Globus pallidus (tissue), 1 donor: ENCODE data around the gene USP17L29.
"Not testable (repeated sequence)": the region's sequence is repeated elsewhere in the genome, so short reads cannot be mapped to it uniquely, and the experiment has no call there.

ENCODE experiments used
- DNase-seq: peaks from one replicate; pipeline ENCODE4 v3.0.0-alpha.2; 2015; ENCODE audit warnings: low spot score

USP17L29 gene

GRCh38 chr4:9353338-9353737, at the start of gene USP17L29:
USP17L29 (plus strand) TSS chr4:9353638; CDS start chr4:9353638, 0 bp downstream.
- DNase-seq = not testable (repeated sequence)

- not testable (repeated sequence) for DNase-seq
Observed at GRCh38 chr4:9324191-9324590, 29.2 kb upstream of the USP17L29 start.

GRCh38 chr4:9324865-9325264, 28.6 kb upstream of the USP17L29 start, which contains the start of gene USP17L24:
USP17L24 (plus strand) TSS chr4:9325165; CDS start chr4:9325165, 0 bp downstream.
- DNase-seq = not testable (repeated sequence)

DNA sequence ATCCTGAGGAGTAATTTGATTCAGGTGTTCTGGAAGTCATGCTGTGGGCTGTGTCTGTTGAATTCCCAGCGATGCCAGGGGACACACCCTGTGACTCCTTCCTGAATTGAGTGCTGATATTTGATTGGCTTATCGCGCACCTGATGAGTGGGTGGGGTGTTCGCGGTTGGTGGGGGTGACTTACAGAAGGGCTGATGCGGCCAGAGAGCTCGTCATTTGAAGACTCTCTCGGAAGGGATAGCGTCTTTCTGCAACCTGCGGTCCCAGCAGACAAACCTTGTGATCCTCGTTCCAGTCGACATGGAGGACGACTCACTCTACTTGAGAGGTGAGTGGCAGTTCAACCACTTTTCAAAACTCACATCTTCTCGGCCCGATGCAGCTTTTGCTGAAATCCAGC, 23.8 kb upstream of the USP17L29 start, which contains the start of gene USP17L25:
USP17L25 (plus strand) TSS at position 301 of the 400 bp plus-strand sequence; CDS start at position 301, 0 bp downstream.
- DNase-seq = not testable (repeated sequence)

DNA sequence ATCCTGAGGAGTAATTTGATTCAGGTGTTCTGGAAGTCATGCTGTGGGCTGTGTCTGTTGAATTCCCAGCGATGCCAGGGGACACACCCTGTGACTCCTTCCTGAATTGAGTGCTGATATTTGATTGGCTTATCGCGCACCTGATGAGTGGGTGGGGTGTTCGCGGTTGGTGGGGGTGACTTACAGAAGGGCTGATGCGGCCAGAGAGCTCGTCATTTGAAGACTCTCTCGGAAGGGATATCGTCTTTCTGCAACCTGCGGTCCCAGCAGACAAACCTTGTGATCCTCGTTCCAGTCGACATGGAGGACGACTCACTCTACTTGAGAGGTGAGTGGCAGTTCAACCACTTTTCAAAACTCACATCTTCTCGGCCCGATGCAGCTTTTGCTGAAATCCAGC, 19.1 kb upstream of the USP17L29 start, which contains the start of gene USP17L26:
USP17L26 (plus strand) TSS at position 301 of the 400 bp plus-strand sequence; CDS start at position 301, 0 bp downstream.
- DNase-seq = not testable (repeated sequence)

GRCh38 chr4:9339103-9339502, 14.3 kb upstream of the USP17L29 start, which contains the start of gene USP17L5:
USP17L5 (plus strand) TSS chr4:9339403; CDS start chr4:9339403, 0 bp downstream.
- DNase-seq = not testable (repeated sequence)

- DNase-seq = not testable (repeated sequence)
Observed at GRCh38 chr4:9343848-9344247, 9.6 kb upstream of the USP17L29 start, which contains the start of gene USP17L27. USP17L27 (plus strand) TSS chr4:9344148; CDS start chr4:9344148, 0 bp downstream.

GRCh38 chr4:9348593-9348992, 4.8 kb upstream of the USP17L29 start, which contains the start of gene USP17L28:
USP17L28 (plus strand) TSS chr4:9348893; CDS start chr4:9348893, 0 bp downstream.
- not testable (repeated sequence) for DNase-seq

DNA sequence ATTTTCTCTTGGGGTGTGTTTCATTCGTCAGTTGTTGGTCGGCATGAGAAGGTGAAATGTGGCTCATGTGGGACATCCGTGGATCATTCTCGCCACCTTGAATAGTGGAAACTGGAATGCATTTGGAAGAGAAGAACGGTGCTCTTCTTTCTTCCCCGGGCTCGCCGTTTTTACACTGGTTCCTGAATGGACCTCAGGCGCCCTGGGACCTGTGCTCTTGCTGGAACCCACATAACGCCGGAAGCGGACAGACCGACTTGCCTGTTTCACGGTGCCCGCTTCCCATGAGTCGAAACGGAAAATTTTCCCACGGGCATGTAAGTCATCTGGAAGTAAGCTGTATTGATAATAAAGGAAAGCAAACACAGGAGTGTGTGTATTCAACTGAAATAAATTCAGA, 2.6 kb upstream of the USP17L29 start:
- DNase-seq = not testable (repeated sequence)

DNA sequence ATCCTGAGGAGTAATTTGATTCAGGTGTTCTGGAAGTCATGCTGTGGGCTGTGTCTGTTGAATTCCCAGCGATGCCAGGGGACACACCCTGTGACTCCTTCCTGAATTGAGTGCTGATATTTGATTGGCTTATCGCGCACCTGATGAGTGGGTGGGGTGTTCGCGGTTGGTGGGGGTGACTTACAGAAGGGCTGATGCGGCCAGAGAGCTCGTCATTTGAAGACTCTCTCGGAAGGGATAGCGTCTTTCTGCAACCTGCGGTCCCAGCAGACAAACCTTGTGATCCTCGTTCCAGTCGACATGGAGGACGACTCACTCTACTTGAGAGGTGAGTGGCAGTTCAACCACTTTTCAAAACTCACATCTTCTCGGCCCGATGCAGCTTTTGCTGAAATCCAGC, 9.4 kb downstream of the USP17L29 start, which contains the start of gene USP17L30:
USP17L30 (plus strand) TSS at position 301 of the 400 bp plus-strand sequence; CDS start at position 301, 0 bp downstream.
- not testable (repeated sequence) for DNase-seq

- DNase-seq = not testable (repeated sequence)
Observed at GRCh38 chr4:9379881-9380280, 26.4 kb downstream of the USP17L29 start.

GRCh38 chr4:9381012-9381534, 27.6 kb downstream of the USP17L29 start:
- not testable (repeated sequence) for DNase-seq

DNA sequence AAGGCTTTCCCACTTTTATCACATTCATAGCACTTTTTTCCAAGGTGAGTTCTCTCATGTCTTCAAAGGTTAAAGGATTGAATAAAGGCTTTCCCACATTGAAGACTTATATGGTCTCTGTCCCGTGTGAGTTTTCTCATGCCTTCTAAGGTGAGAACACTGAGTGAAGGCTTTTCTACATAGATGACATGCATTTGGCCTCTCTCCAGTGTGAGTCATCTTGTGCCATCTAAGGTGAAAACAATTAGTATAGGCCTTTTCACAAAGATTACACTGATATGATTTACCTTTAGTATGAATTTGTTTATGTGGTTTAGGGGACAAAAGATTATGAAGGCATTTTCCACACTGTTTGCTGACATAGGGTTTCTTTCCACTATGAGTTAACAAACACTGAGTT, 30.7 kb downstream of the USP17L29 start:
- no peak for DNase-seq

- DNase-seq = not testable (repeated sequence)
Observed at GRCh38 chr4:9389001-9389400, 35.6 kb downstream of the USP17L29 start.
